K562 (cell line): ENCODE measurements around the gene RNF144A. TPM values are rescaled to one million over a fixed set of nuclear protein-coding genes. Genes with fewer than 3 reads are reported as not detected.

Experiments used
- CBFB ChIP-seq: sonication (generic); formaldehyde crosslinking; IDR thresholded peaks from 2 replicates; pipeline ENCODE4 v1.4.0; 2020; ENCODE audit warnings: mild to moderate bottlenecking, missing genetic modification reagents
- CCNT2 ChIP-seq: IDR thresholded peaks from 2 replicates; pipeline ENCODE4 v1.6.1; 2011; ENCODE audit warnings: borderline replicate concordance, low read depth, mild to moderate bottlenecking, moderate library complexity, mixed read lengths, low read length; ENCODE audit not compliant: insufficient read length; ENCODE audit errors: extremely low read depth
- DIDO1 ChIP-seq: fragments of 450-650 bp; IDR thresholded peaks from 2 replicates; pipeline ENCODE4 v1.6.1; 2016; ENCODE audit warnings: low read depth, missing biosample characterization, missing genetic modification characterization
- FOXK2 ChIP-seq, 2 experiments: fragments of 450-650 bp; IDR thresholded peaks in 1 of 2; conservative IDR thresholded peaks in 1 of 2; 2 replicates each; pipeline ENCODE4 v1.6.1; 2016; ENCODE audit warnings: low read depth in 2 of 2, mild to moderate bottlenecking in 1 of 2
- HCFC1 ChIP-seq: IDR thresholded peaks from 2 replicates; pipeline ENCODE4 v1.6.1; 2012; ENCODE audit warnings: low read depth, low read length, improper control_type of control experiment
- IFI16 ChIP-seq: fragments of 250-450 bp; sonication (Bioruptor Pico); IDR thresholded peaks from 2 replicates; pipeline ENCODE4 v2.1.2; 2022; ENCODE audit warnings: mild to moderate bottlenecking, inconsistent platforms
- MCM2 ChIP-seq: fragments of 450-650 bp; IDR thresholded peaks from 2 replicates; pipeline ENCODE4 v1.6.1; 2017; ENCODE audit warnings: low read depth, mild to moderate bottlenecking
- MCM7 ChIP-seq, 2 experiments: fragments of 450-650 bp; IDR thresholded peaks; 2 replicates each; pipeline ENCODE4 v1.6.1; 2016 to 2018
- MTA1 ChIP-seq: fragments of 450-650 bp; IDR thresholded peaks from 2 replicates; pipeline ENCODE4 v1.6.1; 2017; ENCODE audit warnings: borderline replicate concordance
- POLR2AphosphoS2 ChIP-seq: IDR thresholded peaks from 2 replicates; pipeline ENCODE4 v1.6.1; 2012; ENCODE audit warnings: low read length, improper control_type of control experiment
- ZNF133 ChIP-seq: fragments of 250-450 bp; sonication (Bioruptor Pico); IDR thresholded peaks from 2 replicates; pipeline ENCODE4 v1.4.0; 2020; ENCODE audit warnings: mild to moderate bottlenecking
- ZNF57 ChIP-seq: fragments of 450-650 bp; formaldehyde crosslinking; IDR thresholded peaks from 2 replicates; pipeline ENCODE4 v1.4.0; 2020; ENCODE audit warnings: mild to moderate bottlenecking, moderate library complexity
- ZSCAN32 ChIP-seq: fragments of 450-650 bp; formaldehyde crosslinking; IDR thresholded peaks from 2 replicates; pipeline ENCODE4 v1.4.0; 2020; ENCODE audit warnings: mild to moderate bottlenecking, moderate library complexity
- polyA plus RNA-seq, 8 experiments: library from polyadenylated mRNA; depleted of rRNA in 4 of 8; stranded (reverse) in 5 of 8; unstranded in 3 of 8; fragments of >200 nt; fragmentation: Nextera tagmentation in 2 of 8; fragmentation: Illumina TruSeq in 1 of 8; extraction: Ambion mirVana in 2 of 8; extraction: Trizol in 1 of 8; gene quantifications; 2 replicates each; pipeline versions ENCODE4 v1.2.1 to v1.2.3, GENCODE V29; 2011 to 2014; ENCODE audit warnings: inconsistent platforms in 1 of 8, missing spikeins in 1 of 8
- total RNA-seq, 7 experiments: library from RNA; depleted of rRNA in 6 of 7; stranded (reverse); fragments of >200 nt in 6 of 7; fragmentation: Illumina TruSeq in 2 of 7; extraction: Trizol in 2 of 7; gene quantifications; 2 replicates each; pipeline versions ENCODE4 v1.2.1 to v1.2.3, GENCODE V29; 2011 to 2021; ENCODE audit warnings: low replicate concordance in 1 of 7
- TF ChIP-seq, protein P1 (sequence below): fragments of 150-350 bp; conservative IDR thresholded peaks from 2 replicates; pipeline ENCODE4 v1.6.1; 2014; ENCODE audit warnings: low read length
- TF ChIP-seq, protein P2 (sequence below): sonication (generic); formaldehyde crosslinking; IDR thresholded peaks from 2 replicates; pipeline ENCODE4 v1.8.1; 2023; ENCODE audit warnings: mild to moderate bottlenecking, missing genetic modification reagents
- TF ChIP-seq, protein P3 (sequence below): sonication (generic); formaldehyde crosslinking; IDR thresholded peaks from 2 replicates; pipeline ENCODE4 v1.8.1; 2023; ENCODE audit warnings: missing genetic modification reagents, mild to moderate bottlenecking, borderline replicate concordance

Gene RNF144A
- total and polyA plus RNA-seq, 9 of the 15 experiments (the other 6 are each of a cell fraction or from before 2014, with no cell fraction given) = 0.96 to 11.3 (median 6.2) TPM

DNA sequence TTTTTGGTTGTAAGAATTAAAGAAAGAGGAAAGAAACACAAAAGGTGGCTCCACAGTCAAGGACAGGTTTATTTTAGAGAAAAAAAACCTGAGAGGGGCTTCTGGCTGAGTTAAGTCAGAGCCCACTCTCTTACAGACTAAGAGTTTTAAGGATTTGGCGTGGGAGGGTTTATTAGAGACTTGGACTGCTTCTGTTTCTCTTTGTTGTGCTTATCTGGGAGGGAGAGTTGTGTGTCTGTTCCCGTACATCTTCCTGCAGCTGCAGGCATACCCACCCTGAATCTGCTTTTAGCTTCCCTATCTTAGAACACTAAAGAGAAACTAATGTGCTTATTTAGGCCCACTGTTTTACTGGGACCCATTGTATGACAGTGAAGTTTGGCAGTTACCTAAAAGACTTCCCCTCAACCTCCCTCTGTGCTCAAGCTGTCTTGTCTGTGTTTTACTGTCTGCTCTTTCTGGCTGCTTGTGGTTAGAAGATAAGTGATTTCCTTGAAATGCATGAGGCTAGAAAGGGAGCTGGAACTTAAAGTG, 36.9 kb upstream of the RNF144A start (continued):
- TF ChIP-seq, protein P1, sequence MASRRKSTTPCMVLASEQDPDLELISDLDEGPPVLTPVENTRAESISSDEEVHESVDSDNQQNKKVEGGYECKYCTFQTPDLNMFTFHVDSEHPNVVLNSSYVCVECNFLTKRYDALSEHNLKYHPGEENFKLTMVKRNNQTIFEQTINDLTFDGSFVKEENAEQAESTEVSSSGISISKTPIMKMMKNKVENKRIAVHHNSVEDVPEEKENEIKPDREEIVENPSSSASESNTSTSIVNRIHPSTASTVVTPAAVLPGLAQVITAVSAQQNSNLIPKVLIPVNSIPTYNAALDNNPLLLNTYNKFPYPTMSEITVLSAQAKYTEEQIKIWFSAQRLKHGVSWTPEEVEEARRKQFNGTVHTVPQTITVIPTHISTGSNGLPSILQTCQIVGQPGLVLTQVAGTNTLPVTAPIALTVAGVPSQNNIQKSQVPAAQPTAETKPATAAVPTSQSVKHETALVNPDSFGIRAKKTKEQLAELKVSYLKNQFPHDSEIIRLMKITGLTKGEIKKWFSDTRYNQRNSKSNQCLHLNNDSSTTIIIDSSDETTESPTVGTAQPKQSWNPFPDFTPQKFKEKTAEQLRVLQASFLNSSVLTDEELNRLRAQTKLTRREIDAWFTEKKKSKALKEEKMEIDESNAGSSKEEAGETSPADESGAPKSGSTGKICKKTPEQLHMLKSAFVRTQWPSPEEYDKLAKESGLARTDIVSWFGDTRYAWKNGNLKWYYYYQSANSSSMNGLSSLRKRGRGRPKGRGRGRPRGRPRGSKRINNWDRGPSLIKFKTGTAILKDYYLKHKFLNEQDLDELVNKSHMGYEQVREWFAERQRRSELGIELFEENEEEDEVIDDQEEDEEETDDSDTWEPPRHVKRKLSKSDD = no peak
- TF ChIP-seq ZNF57 (CRISPR knock-in tag) (no peak), ZSCAN32 (no peak), IFI16 (no peak), MTA1 (peak; percentile 76; the same call in 1 of the 2 replicates), MCM2 (no peak), DIDO1 (tag) (no peak), CBFB (CRISPR knock-in tag) (0 out of 2 replicates have a peak, but pooled peaks have one; percentile 76), ZNF133 (no peak), FOXK2 (conservative IDR thresholded peaks at IDR 0.05 in 1 of 2, IDR thresholded peaks at IDR 0.05 in 1 of 2; ENCODE audit: low read depth in 2 of 2) (peak; percentile 46 to 68; a peak in 3 of 4 replicates), MCM7 (IDR thresholded peaks at IDR 0.05) (no peak), HCFC1 (no peak), CCNT2 (no peak), POLR2AphosphoS2 (no peak)
- TF ChIP-seq, protein P2, sequence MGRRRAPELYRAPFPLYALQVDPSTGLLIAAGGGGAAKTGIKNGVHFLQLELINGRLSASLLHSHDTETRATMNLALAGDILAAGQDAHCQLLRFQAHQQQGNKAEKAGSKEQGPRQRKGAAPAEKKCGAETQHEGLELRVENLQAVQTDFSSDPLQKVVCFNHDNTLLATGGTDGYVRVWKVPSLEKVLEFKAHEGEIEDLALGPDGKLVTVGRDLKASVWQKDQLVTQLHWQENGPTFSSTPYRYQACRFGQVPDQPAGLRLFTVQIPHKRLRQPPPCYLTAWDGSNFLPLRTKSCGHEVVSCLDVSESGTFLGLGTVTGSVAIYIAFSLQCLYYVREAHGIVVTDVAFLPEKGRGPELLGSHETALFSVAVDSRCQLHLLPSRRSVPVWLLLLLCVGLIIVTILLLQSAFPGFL = no peak
- TF ChIP-seq, protein P3, sequence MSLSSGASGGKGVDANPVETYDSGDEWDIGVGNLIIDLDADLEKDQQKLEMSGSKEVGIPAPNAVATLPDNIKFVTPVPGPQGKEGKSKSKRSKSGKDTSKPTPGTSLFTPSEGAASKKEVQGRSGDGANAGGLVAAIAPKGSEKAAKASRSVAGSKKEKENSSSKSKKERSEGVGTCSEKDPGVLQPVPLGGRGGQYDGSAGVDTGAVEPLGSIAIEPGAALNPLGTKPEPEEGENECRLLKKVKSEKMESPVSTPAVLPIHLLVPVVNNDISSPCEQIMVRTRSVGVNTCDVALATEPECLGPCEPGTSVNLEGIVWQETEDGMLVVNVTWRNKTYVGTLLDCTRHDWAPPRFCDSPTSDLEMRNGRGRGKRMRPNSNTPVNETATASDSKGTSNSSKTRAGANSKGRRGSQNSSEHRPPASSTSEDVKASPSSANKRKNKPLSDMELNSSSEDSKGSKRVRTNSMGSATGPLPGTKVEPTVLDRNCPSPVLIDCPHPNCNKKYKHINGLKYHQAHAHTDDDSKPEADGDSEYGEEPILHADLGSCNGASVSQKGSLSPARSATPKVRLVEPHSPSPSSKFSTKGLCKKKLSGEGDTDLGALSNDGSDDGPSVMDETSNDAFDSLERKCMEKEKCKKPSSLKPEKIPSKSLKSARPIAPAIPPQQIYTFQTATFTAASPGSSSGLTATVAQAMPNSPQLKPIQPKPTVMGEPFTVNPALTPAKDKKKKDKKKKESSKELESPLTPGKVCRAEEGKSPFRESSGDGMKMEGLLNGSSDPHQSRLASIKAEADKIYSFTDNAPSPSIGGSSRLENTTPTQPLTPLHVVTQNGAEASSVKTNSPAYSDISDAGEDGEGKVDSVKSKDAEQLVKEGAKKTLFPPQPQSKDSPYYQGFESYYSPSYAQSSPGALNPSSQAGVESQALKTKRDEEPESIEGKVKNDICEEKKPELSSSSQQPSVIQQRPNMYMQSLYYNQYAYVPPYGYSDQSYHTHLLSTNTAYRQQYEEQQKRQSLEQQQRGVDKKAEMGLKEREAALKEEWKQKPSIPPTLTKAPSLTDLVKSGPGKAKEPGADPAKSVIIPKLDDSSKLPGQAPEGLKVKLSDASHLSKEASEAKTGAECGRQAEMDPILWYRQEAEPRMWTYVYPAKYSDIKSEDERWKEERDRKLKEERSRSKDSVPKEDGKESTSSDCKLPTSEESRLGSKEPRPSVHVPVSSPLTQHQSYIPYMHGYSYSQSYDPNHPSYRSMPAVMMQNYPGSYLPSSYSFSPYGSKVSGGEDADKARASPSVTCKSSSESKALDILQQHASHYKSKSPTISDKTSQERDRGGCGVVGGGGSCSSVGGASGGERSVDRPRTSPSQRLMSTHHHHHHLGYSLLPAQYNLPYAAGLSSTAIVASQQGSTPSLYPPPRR (CRISPR knock-in tag) = no peak
